HG03095 (cell line): ENCODE measurements around the gene ASXL2.

ENCODE experiments used
- ATAC-seq: cut with Tn5 transposase; IDR thresholded peaks from one replicate; pipeline ENCODE4 v1.9.1; 2021; ENCODE audit warnings: moderate library complexity; ENCODE audit not compliant: unreplicated experiment

ASXL2 gene

DNA sequence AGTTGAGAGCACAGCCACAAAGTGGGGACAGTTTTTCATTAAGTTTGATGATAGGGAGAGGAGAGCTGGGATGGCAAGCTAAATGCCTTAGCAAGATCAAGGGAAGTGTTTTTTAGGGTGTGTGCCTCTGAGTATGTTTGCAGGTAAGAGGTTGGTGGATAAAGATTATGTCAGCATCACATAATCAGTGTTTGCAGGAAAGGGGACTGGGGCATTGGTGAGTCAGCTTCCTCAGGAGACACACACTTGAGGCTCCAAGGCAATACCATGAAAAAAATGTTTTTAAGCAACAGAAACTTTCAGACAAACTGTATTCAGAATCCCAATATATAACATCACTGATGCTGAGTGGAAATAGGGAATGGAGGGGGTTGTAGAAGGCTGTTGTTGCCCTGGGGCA lies 179.5 kb downstream of the ASXL2 start:
- ATAC-seq = no peak

- no peak for ATAC-seq
These were observed 180.5 kb downstream of the ASXL2 start for GRCh38 chr2:25697559-25698341.

- no peak for ATAC-seq
These were observed 185.4 kb downstream of the ASXL2 start for GRCh38 chr2:25692737-25693445.

DNA sequence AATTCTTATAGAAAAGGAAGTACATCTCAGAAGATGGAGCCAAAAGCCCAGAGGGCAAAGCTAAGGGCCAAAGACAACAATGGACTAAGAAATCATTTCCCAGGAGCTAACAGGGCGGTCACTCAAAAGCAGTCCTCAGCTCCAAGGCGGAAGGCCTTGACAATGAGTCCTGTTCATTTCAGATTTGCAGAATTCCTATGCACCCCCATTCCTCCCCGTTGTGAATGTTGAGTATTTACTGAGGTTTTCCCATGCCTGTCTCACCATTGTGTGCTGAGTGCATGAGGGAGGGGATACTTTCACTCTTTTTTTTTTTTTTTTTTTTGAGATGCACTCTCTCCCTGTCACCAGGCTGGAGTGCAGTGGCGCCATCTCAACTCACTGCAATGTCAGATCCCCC lies 186.1 kb downstream of the ASXL2 start:
- no peak for ATAC-seq

- no peak for ATAC-seq
These were observed 188.2 kb downstream of the ASXL2 start for GRCh38 chr2:25690058-25690457.

DNA sequence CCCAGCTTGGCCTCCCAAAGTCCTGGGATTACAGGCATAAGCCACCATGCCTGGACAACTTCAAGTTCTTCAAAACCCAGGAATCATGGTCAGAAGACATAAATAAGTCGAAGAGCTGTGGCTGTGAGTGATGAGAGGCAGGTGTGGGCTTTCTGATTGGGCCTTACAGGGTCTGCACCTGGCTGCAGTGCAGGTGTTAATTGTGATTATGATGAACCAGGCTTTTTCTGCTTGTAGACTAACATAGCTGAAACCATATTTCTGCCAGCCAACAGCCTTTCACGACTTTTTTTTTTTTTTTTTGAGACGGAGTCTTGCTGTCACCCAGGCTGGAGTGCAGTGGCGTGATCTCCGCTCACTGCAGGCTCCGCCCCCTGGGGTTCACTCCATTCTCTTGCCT lies 190.1 kb downstream of the ASXL2 start:
- ATAC-seq = no peak

GRCh38 chr2:25685741-25686140 lies 192.5 kb downstream of the ASXL2 start:
- ATAC-seq = no peak

DNA sequence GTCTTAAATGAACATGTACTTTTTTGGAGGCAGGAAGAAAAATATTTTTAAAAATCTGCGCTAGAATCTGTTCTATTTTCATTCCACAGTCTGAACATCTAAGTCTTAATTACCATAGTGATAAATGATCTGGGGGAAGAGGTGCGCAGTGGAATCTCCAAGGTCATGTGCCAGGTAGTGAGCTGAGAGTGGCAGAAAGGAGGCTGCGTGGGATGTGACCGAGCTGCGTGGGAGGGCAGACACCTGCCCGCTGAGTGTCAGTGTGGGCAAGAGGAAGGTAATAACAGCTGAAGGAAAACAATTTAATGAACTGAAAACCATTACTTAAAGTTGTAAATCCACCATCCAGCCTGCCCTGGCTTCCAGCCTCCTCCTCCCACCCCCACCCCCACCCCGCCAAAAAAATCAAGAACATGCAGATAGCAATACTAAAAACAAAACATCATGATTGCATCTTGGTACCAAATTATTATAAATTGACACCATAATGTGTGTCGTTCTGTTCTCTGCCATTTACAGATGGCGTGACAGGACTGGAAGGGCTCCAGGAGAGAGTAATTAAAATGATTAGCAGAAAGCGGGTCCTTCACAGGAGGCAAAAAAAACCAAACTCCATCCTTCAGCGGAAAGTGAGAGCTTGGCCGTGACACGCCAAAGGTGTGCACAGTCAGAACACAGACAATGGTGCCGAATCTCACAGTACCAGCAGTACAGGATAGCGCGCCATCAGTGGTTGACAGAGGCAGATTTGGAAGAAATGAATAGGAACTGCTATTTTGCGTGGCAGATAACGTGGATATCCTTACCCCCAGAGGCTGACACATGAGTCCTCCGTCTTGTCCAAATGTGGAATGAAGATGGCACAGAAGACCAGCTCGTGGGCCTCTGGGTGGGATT lies 193.5 kb downstream of the ASXL2 start:
- no peak for ATAC-seq
